DMS153 treated with DMSO at 0.1 percent for 48 hours (cell line): Measurements from ENCODE around the gene HUNK.
"Not testable (repeated sequence)": the region's sequence is repeated elsewhere in the genome, so short reads cannot be mapped to it uniquely, and the experiment has no call there.

Experiments used
- DNase-seq: peaks from one replicate; lab custom pipeline; 2025; ENCODE audit not compliant: unreplicated experiment; lab: John Stamatoyannopoulos, UW

The HUNK gene

DNA sequence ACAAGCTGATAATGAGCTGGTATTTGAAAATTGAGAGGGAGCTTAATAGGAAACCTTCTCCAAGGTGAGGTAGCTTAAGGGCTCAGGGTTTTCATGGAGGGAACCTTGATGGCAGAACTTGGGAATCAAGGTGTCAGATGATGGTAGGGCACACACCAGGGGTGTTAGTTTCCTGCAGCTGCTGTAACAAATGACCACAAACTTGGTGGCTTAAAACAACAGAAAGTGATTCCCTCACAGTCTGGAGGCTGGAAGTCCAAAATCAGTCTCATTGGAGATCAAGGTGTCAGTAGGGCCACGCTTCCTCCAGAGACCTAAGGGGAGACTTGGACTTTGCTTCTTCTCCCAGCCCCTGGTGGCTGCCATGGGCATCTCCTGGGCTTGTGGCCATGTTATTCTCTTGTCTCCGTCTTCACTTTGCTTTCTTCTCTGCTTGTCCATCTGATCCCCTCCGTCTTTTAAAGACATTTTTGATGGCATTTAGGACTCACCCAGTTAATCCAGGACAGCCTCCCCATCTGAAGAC lies 45.5 kb downstream of the HUNK start:
- no peak for DNase-seq

DNA sequence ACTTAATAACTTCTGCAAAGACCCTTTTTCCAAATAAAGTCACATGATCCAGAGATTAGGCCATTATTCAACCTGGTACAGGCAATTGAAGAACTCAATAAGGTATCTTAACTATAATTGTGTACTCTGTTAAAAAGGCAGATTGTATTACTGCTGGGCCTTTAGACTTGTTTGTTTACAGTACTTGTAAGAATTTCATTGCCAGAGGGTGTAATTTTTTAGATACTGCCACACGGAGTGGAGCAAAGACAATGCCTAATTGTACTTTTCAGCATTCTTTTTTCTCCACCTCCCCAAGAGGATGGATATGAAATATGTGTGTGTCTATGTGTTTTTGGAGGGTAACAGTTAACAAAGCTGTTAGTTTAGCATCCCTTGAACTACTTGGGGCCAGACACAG lies 47.5 kb downstream of the HUNK start:
- no peak for DNase-seq

DNA sequence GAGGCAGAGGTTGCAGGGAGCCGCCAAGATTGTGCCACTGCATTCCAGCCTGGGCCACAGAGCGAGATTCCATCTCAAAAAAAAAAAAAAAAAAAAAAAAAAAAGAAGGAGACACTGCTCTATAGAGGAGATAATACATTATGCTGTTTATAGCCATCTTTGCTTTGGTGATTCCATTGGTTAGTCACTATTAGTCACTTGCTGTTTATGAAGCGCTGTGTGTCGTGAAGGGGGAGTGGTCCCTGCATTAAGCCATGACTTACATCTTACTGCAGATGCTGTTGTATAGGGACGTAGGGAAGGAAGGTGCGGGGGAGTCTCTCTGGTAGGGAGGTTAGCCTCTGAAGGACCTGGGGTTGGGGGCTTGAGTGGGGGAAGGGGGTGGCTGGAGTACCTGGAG lies 48.3 kb downstream of the HUNK start:
- DNase-seq, result no peak

DNA sequence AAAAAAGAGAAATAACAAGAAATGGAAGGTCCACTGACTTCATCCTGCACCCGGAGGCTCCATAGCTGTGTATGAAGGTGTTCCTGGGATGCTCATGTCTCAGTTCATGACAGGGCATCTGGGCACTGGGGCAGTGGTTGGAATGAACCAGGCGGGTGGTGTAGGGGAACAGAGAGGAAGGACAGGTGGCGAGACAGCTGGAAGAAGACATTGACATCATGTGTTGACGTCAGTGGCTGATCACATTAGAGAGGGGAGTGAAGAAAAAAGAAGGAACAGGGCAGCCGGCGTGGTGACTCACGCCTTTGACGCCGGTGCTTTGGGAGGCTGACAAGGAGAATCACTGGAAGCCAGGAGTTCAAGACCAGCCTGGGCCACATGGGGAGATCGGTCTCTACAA lies 50.1 kb downstream of the HUNK start:
- DNase-seq, result no peak

DNA sequence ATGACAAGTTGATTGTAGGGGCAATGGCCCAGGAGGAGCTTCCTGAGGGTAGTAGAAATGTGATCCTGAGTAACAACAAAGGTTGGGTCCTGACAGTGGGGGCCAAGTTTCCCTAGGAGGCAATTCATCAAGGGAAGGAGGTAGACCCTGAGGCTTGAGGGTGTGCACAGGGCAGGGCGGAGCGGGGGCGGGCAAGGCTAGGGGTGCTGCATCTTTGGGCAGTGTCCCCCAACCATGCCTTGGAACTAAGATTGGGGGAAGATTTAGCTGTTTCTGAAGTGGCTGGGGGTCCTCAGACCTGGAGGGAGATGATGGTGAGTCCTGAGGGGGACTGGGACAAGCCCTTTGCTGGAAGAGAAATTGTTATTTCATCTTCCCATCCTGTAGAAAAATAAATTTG lies 50.9 kb downstream of the HUNK start:
- DNase-seq, result no peak

DNA sequence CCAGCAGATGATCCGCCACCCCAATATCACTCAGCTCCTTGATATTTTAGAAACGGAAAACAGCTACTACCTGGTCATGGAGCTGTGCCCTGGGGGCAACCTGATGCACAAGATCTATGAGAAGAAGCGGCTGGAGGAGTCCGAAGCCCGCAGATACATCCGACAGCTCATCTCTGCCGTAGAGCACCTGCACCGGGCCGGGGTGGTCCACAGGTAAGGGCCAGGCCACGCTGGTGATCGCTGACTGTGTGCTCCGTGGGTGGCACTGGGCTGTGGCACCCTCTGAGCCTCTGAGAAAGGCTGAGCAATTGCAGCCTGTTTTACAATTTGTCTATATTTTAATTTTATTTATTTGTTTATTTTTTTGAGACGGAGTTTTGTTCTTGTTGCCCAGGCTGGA lies 51.7 kb downstream of the HUNK start:
- DNase-seq, result no peak

DNA sequence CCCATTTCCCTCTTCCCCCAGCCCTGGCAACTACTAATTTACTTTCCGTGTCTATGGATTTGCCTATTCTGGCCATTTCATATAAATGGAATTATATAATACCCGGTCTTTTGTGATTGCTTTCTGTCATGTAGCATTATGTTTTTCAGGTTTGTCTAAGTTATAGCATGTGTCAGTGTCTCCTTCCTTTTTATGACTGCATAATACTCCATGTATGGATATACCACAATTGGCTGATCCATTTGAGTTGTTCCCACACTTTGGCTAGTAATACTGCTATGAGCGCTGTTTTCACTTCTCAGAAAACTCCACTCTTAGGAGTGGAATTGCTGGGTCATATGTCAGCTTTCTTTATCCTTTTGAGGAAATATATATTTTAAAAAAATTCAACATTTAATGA lies 53.7 kb downstream of the HUNK start:
- DNase-seq, result no peak

DNA sequence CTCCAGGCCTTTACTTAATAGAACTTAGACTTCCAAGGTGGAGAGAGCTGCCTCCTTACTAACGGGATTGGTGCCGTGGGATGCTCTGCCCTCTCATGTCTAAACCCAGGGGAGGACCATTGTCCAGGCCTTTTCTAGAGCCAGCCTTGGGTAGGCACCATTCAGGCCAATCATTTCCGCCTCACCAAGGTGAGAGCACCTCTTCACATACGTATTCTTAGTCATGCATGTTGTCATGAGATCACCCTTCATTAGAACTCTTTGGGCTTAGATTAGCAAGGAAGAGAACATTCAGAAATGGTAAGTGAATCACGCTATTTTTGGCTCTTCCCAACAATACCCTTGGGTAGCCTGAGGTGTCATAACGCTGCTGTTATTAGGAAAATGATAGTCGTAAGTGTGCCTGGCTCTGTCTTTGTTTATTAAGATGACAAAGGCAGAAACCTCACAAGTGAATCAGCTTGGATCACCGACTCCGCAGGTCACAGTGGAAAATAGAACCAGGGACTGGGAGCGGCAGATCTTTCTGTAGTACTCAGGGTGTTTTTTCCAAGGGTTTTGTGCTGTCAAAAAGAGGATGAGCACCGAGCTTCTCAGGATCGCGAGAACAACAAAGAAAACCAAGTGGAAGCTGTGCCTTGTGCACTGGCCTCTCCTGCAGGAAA lies 55.0 kb downstream of the HUNK start:
- no peak for DNase-seq

DNA sequence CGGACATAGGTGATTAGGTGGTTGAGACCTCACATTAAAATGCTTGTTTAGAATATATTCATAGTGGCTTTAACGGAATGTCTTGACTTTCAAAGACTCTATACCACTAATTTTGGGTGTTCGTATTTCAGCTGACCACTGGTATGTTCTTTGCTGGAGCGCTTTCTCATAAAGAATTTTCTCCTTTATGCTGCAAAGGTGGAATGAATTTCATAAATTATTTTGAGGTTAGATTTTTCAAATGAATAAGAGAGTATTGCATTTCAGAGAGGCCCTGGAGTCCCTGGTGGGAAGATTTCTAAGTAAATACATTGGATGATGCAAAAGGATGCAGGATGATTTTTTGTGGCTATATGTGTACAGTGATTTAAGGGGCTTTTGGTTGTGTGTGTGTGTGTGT lies 55.8 kb downstream of the HUNK start:
- no peak for DNase-seq

DNA sequence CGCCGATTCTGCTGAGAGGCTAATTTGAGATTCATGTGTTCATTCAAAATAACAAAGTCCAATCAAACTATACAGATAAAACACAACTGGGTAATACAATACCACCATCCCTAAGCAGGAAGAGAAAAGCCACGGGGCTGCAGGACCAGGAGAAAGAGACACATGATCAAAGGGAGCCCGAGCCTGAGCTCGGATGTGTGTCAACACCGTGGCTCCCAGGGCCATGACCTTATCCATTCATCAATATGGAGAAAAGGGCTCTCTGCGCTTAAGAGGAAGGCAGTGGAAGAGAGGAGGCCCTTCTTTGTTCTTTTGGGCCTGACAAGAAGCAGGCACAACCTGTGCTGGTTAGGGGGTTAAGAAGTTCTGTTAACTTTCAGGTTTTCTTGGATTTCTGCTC lies 56.7 kb downstream of the HUNK start:
- no peak for DNase-seq

DNA sequence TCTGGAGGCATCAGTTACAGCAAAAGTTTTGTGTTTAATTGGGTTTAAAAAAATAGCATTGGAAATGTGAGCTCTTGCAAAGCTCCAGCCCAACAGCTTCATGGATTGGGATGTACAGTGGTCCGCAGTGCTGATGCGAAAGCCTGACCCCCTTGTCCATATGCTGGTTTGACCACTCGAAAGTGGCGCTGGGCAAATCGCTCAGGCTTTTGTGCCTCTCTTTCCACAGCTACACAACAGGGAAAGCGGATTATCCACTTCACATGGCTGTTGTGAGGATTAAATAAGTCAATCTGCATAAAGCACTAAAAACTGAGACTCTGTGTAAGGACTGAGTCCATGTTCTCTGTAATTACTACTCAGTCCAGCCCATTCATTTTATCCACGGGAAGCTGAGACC lies 57.2 kb downstream of the HUNK start:
- no peak for DNase-seq

DNA sequence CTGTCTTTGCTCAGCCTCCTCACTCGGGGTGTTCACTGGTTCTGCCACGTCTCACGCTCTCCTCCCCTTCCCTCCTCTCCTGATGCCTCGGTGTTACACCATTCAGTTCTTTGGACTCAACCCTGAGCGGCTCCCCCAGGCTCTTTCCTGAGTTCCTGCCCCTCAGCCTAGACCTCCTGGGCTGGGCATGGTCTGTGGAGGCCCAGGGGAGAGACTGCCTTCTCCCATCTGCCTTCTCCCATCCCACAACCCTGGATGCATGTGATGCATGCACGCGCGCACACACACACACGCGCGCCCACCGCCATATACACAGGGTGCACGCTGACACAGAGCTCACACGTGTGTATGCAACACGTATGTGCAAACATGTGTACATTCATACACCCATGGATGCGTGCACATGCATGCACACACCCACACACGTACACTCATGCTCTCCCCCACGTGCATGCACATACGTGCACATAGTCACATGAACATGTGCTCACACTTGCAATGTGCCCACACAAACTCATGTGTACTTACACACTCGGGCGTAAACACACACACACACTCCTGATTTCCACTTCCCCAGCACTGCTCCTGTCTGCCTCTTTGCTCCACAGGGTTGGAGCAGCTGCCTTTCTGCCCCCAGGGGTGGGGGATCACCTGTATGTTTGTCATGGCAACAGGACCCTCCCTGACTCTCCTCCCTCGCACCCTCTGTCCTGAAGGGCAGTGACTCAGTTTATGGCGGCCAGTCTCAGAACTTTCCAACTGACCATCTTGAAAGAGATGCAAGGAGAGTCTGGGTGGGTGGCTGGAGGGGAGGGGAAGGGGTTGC lies 59.0 kb downstream of the HUNK start:
- DNase-seq, result no peak

DNA sequence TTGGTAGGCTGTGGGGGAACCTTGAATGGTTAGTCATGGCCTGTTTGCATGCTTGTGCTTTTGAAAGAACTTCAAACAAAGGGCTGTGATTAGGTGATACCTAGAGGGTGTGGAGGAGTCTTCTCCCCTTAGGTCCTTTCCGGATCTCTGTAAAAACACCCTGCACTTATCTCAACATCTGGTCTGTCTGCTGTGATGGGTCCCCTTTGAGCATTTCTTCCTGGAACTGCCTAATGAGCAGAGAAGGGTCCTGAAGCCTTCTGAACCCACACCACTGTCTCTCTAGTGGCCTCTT lies 59.6 kb downstream of the HUNK start:
- DNase-seq, result no peak

DNA sequence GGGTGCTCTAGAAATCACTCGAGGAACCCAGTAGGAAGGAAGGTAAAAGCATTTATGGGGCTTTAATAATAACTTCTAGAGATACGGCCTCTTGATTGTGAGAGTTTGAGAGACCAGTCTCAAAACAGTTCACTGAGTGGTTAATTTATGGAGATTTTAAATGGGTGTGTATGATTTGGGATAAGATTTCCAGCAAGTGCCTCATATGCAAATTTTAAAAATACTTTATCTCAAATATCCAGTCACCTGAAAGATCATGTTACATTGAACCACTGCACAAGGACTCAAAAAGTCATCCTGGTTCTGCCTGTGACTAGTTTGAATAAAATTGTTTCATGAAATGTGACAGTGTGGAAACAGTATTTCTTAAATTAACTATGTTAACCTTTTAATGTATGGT lies 64.5 kb downstream of the HUNK start:
- DNase-seq, result no peak

DNA sequence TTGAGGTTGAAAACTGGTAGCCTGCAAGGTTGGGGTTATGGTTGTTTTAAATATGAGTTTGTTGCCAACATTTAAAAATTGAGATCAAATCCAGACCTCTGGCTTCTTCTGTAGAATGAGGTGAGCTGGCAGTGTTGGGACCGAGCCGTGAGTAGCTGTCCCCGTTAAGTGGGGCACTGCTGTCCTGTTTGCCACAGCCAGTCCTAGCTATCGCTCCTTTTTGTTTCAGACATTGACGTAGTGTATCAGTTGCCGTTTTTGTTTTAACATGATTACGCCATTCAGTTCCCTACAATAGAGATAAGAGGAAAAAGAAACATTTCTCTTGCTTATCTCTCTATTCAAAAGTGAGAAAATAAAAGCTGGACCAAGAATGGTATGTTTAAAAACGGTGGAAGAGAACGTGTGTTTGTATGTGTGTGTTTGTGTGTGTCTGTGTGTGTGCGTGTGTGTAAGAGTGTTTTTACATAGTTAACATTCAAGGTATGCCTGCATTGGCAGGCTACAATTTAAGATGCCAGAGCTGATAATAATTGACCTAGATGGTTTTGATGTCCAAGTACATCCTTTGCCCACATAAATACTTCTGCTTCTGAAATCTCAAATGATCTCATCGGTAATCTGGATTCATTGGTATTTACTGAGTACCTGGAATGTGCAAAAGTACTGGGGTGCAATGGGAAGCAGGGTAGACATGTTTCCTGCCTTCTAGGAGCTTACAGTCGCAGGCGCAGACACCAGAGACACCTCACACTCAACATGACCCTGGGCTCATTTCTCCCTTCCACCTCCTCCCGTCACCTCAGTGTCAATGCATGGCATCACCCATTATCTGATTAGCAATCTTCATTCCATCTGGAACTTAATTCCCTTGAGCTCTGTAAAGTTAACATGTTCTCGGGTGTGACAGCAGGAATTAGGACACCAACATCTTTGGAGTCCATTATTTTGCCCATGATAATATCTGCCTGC lies 65.8 kb downstream of the HUNK start:
- no peak for DNase-seq

DNA sequence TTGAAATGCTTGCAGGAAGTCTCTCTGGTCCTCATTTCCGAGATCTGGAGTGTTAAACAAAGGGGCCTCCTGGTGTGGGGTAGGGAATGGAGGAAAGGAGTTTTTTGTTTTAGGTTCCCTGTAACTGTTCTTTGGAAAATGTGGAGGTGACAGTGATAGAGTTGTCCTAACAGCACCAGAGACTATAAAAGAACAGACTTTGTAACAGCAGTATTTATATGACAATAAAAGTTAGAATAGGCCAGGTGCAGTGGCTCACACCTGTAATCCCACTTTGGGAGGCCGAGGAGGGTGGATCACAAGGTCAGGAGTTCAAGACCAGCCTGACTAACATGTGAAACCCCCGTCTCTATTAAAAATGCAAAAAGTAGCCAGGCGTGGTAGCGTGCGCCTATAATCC lies 68.9 kb downstream of the HUNK start:
- no peak for DNase-seq

DNA sequence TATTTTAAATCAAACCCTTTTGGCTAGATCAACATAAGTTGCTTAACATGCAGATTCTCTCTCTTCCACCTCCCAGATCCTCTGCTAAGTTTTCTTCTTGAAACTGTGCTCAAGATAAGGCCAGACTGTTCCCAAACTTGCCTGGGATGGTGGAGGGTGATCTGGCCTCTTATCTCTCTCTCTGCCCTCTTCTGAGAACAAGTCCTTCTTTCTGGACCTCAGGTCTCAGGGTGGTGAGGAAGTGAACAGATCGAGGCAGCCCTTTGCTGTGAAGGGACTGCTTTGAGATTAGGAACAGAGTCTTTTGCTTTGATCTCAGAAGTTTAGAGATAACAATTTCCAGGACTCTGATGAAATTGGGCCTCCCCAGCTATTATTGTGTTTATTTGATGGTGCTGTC lies 70.7 kb downstream of the HUNK start:
- DNase-seq, result no peak

DNA sequence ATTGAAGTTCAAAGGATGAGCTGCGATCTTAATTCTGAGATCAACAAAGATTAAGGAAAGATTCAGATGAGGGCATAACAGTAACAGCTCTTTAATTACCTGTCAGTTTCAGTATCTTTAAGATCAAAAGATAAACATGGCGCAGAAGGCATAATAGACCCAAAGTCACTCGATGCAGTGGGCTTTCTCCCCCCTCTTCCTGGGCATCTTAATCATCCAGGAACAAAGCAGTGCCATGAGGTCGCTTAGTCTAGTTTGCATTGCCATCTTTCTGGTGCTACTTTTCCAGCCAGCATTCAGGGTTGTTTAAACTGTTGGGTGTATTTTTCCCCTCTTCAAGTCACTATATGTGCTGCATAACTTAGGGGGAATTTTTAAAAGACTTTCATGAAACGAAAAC lies 72.3 kb downstream of the HUNK start:
- DNase-seq, result no peak

DNA sequence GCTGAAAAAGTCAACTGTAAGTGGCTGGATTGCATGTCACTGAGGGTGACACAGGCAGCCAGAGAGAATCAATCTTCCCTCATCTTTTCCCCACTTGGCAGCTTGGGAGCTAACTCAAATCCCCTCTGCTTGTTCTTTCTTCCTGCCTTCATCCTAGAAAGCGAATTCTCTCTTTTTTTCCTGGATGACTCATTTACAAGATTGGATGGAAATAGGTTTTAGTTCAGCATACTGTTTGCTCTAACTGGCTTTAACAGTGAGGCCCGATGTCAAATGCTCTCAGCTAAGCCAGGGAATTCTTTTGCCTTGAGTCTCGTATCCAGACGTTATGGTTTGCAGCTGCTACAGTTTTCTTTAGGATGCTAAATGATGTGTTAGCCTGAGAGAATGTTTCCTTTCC lies 72.7 kb downstream of the HUNK start:
- DNase-seq, result no peak

DNA sequence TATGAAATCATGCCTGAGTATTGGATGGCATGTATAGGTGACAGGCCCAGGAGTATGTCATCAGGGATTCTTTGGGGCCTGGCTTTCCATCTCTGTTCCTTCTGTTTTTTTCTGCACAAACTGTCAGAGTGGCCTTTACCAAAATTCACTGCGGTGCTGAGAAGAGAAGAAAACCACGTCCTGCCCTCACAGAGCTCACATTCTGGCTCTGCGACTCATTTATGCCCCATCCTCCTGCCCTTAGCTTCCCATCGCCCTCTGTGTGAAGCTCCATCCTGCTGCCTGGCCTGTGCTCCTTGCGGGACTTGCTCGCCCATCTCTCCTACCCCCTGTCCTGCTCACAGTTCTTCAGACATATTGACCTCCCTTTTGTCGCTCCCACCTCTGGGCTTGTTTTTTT lies 73.4 kb downstream of the HUNK start:
- no peak for DNase-seq

DNA sequence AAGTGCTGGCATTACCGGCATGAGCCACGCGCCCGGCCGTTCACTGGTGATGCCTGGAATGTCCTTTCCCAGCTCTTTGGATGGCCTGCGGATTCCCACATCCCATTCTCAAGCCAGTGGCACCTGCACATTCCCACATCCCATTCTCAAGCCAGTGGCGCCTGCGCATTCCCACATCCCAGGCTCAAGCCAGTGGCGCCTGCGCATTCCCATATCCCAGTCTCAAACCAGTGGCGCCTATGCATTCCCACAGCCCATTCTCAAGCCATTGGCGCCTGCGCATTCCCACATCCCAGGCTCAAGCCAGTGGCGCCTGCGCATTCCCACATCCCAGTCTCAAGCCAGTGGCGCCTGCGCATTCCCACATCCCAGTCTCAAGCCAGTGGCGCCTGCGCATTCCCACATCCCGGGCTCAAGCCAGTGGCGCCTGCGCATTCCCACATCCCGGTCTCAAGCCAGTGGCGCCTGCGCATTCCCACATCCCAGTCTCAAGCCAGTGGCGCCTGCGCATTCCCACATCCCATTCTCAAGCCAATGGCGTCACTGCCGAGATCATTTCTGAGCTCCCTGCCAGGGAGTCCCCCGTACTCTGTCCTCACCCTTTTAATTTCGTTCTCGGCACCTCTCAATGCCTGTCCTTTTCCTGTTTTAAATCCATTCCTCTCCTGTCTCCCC lies 74.2 kb downstream of the HUNK start:
- not testable (repeated sequence) for DNase-seq
